K562 (cell line): ENCODE data around the gene SLC35A4. TPM values are rescaled to one million over a fixed set of nuclear protein-coding genes. Genes with fewer than 3 reads are reported as not detected.

Source experiments
- ARNT ChIP-seq, 2 experiments: fragments of 450-650 bp; IDR thresholded peaks; 2 replicates each; pipeline ENCODE4 v1.6.1; 2016; ENCODE audit warnings: mild to moderate bottlenecking in 1 of 2
- BRF2 ChIP-seq: IDR thresholded peaks from 3 replicates; pipeline ENCODE4 v1.6.1; 2011; ENCODE audit warnings: borderline replicate concordance, mild to moderate bottlenecking; ENCODE audit not compliant: insufficient read length, insufficient read depth
- CLOCK ChIP-seq: fragments of 250-450 bp; sonication (Bioruptor Pico); IDR thresholded peaks from 2 replicates; pipeline ENCODE4 v1.4.0; 2020; ENCODE audit warnings: mild to moderate bottlenecking, moderate library complexity, borderline replicate concordance
- DACH1 ChIP-seq: fragments of 450-650 bp; IDR thresholded peaks from 2 replicates; pipeline ENCODE4 v1.6.1; 2018; ENCODE audit not compliant: partially characterized antibody
- EP400 ChIP-seq: fragments of 450-650 bp; IDR thresholded peaks from 2 replicates; pipeline ENCODE4 v1.6.1; 2017; ENCODE audit warnings: antibody characterized with exemption, mild to moderate bottlenecking, moderate library complexity
- EZH2 ChIP-seq: IDR thresholded peaks from 2 replicates; pipeline ENCODE4 v1.6.1; 2012; ENCODE audit warnings: low read depth, mild to moderate bottlenecking, inconsistent platforms, low read length, borderline replicate concordance
- HBP1 ChIP-seq: fragments of 450-650 bp; formaldehyde crosslinking; IDR thresholded peaks from 2 replicates; pipeline ENCODE4 v1.4.0; 2022; ENCODE audit warnings: missing genetic modification characterization
- MAFG ChIP-seq: fragments of 450-650 bp; conservative IDR thresholded peaks from 2 replicates; pipeline ENCODE4 v1.6.1; 2016; ENCODE audit warnings: missing genetic modification characterization, missing compliant biosample characterization
- NEUROD1 ChIP-seq: fragments of 150-350 bp; IDR thresholded peaks from 2 replicates; pipeline ENCODE4 v1.6.1; 2014; ENCODE audit warnings: borderline replicate concordance, low read length, low read depth; ENCODE audit not compliant: partially characterized antibody
- NFIX ChIP-seq: fragments of 250-450 bp; sonication (Bioruptor Pico); IDR thresholded peaks from 2 replicates; pipeline ENCODE4 v1.4.0; 2020; ENCODE audit warnings: low read depth, mild to moderate bottlenecking, moderate library complexity
- NR1H2 ChIP-seq: sonication (generic); formaldehyde crosslinking; IDR thresholded peaks from 2 replicates; pipeline ENCODE4 v1.4.0; 2020; ENCODE audit warnings: mild to moderate bottlenecking, missing genetic modification reagents
- PHB ChIP-seq: fragments of 250-450 bp; sonication (Bioruptor Pico); IDR thresholded peaks from 2 replicates; pipeline ENCODE4 v1.5.0; 2021
- PHB2 ChIP-seq: fragments of 450-650 bp; IDR thresholded peaks from 2 replicates; pipeline ENCODE4 v1.6.1; 2017; ENCODE audit warnings: low read depth
- SPI1 ChIP-seq: IDR thresholded peaks from 2 replicates; pipeline ENCODE4 v1.6.1; 2011; ENCODE audit warnings: low read depth, low read length, control low read depth, borderline replicate concordance
- ZBTB26 ChIP-seq: fragments of 450-650 bp; formaldehyde crosslinking; IDR thresholded peaks from 2 replicates; pipeline ENCODE4 v1.4.0; 2022; ENCODE audit warnings: missing genetic modification characterization
- ZNF175 ChIP-seq: fragments of 200-800 bp; sonication (Bioruptor generic); IDR thresholded peaks from 2 replicates; pipeline ENCODE4 v1.6.1; 2016; ENCODE audit warnings: low read depth, mild to moderate bottlenecking, missing genetic modification characterization, missing compliant biosample characterization
- ZNF277 ChIP-seq: fragments of 250-450 bp; sonication (Bioruptor Pico); IDR thresholded peaks from 2 replicates; pipeline ENCODE4 v1.8.0; 2022; ENCODE audit warnings: inconsistent platforms, mild to moderate bottlenecking, moderate library complexity, borderline replicate concordance
- ZNF324 ChIP-seq: fragments of 250-450 bp; sonication (Bioruptor Pico); IDR thresholded peaks from 2 replicates; pipeline ENCODE4 v1.4.0; 2020; ENCODE audit warnings: mild to moderate bottlenecking
- ZNF699 ChIP-seq: fragments of 250-450 bp; sonication (Bioruptor Pico); IDR thresholded peaks from 2 replicates; pipeline ENCODE4 v1.8.0; 2021; ENCODE audit warnings: mild to moderate bottlenecking, moderate library complexity; ENCODE audit not compliant: insufficient replicate concordance
- ZNF766 ChIP-seq: fragments of 200-800 bp; sonication (Bioruptor generic); conservative IDR thresholded peaks from 2 replicates; pipeline ENCODE4 v1.6.1; 2016; ENCODE audit warnings: missing genetic modification characterization, missing compliant biosample characterization
- polyA plus RNA-seq, 8 experiments: library from polyadenylated mRNA; depleted of rRNA in 4 of 8; stranded (reverse) in 5 of 8; unstranded in 3 of 8; fragments of >200 nt; fragmentation: Nextera tagmentation in 2 of 8; fragmentation: Illumina TruSeq in 1 of 8; extraction: Ambion mirVana in 2 of 8; extraction: Trizol in 1 of 8; gene quantifications; 2 replicates each; pipeline versions ENCODE4 v1.2.1 to v1.2.3, GENCODE V29; 2011 to 2014; ENCODE audit warnings: inconsistent platforms in 1 of 8, missing spikeins in 1 of 8
- total RNA-seq, 7 experiments: library from RNA; depleted of rRNA in 6 of 7; stranded (reverse); fragments of >200 nt in 6 of 7; fragmentation: Illumina TruSeq in 2 of 7; extraction: Trizol in 2 of 7; gene quantifications; 2 replicates each; pipeline versions ENCODE4 v1.2.1 to v1.2.3, GENCODE V29; 2011 to 2021; ENCODE audit warnings: low replicate concordance in 1 of 7

The SLC35A4 gene
- total and polyA plus RNA-seq, 9 of the 15 experiments (the other 6 are each of a cell fraction or from before 2014, with no cell fraction given), result 21.8 to 171 (median 42.5) TPM

- TF ChIP-seq CLOCK (no peak), ZNF766 (CRISPR knock-in tag) (0 out of 2 replicates have a peak, but pooled peaks have one; percentile 29), SPI1 (no peak), PHB2 (no peak), ZNF277 (CRISPR knock-in tag) (no peak), PHB (CRISPR knock-in tag) (no peak), EP400 (peak; percentile 98), DACH1 (peak; percentile 79), NR1H2 (CRISPR knock-in tag) (0 out of 2 replicates have a peak, but pooled peaks have one; percentile 58), ZNF175 (CRISPR knock-in tag) (0 out of 2 replicates have a peak, but pooled peaks have one; percentile 46), ARNT (IDR thresholded peaks at IDR 0.05) (0 out of 4 replicates have a peak, but pooled peaks of 1 of the 2 experiments have one; percentile 49), MAFG (tag) (no peak), NFIX (CRISPR knock-in tag) (no peak), ZNF699 (CRISPR knock-in tag) (no peak), ZBTB26 (no peak), EZH2 (no peak), NEUROD1 (peak; percentile 28), BRF2 (no peak), HBP1 (CRISPR knock-in tag) (no peak), ZNF324 (CRISPR knock-in tag) (no peak)
These were observed at the start of gene SLC35A4, which contains the start of gene APBB3 (continued) for GRCh38 chr5:140564196-140565023.
